ENCODE data around the gene AP5Z1. TPM values are rescaled to one million over a fixed set of nuclear protein-coding genes. Genes with fewer than 3 reads are reported as not detected.

AP5Z1 gene
- total RNA-seq, 3 donors from 2014 or later (not counting 1 experiment from before 2014, with no cell fraction given): 140 to 156 (median 143) TPM

- Mint-ChIP-seq H3K4me1 (no peaks in the 10 kb centered on the region), H3K4me3 (no peak overlapping the region), H3K9me3 (no peaks in the 10 kb centered on the region), H3K36me3 (no peaks in the 10 kb centered on the region), H3K27me3 (ENCODE audit: low read depth in 2 of 2) (no peaks in the 10 kb centered on the region), H3K27ac (no peak overlapping the region)
- ATAC-seq (no peak), DNase-seq (no peak)
- WGBS (ENCODE audit: insufficient coverage): 97% methylated on average over 17 of the region's 17 CpGs
- Histone ChIP-seq H3K4me1 (ENCODE audit: control insufficient read depth, insufficient read depth, low read length) (no peaks in the 10 kb centered on the region), H3K4me3 (ENCODE audit: low read length) (no peak overlapping the region), H3K27ac (ENCODE audit: low read length) (no peak overlapping the region), H3K36me3 (ENCODE audit: control insufficient read depth, insufficient read depth, low read length) (peaks cover 81% of the 10 kb centered on the region), H3K9me3 (ENCODE audit: control insufficient read depth, insufficient read depth, low read length) (no peaks in the 10 kb centered on the region), H3K27me3 (ENCODE audit: control insufficient read depth, insufficient read depth, low read length) (no peaks in the 10 kb centered on the region)
- intact Hi-C loops (cut with micrococcal nuclease): no loop called here
- no peak for TF ChIP-seq CTCF (IDR thresholded peaks at IDR 0.05)
Measured at GRCh38 chr7:4786015-4786414, 10.6 kb downstream of the AP5Z1 start.

GRCh38 chr7:4787541-4787940 is 12.1 kb downstream of the AP5Z1 start:
- Mint-ChIP-seq H3K9me3 (no peaks in the 10 kb centered on the region), H3K4me1 (peaks cover 0 to 8% of the 10 kb centered on the region in 2 donors), H3K27ac (peak overlapping the region in 1 of 2 donors; percentile 78), H3K4me3 (no peak overlapping the region), H3K27me3 (ENCODE audit: low read depth in 2 of 2) (no peaks in the 10 kb centered on the region), H3K36me3 (no peaks in the 10 kb centered on the region)
- H3K27ac ChIP-seq (ENCODE audit: low read length): no peak overlapping the region
- intact Hi-C loops (cut with micrococcal nuclease): no loop called here
- H3K27me3 ChIP-seq (ENCODE audit: control insufficient read depth, insufficient read depth, low read length): no peaks in the 10 kb centered on the region
- H3K4me3 ChIP-seq (ENCODE audit: low read length): no peak overlapping the region
- H3K36me3 ChIP-seq (ENCODE audit: control insufficient read depth, insufficient read depth, low read length): peaks cover 72% of the 10 kb centered on the region
- no peaks in the 10 kb centered on the region for H3K9me3 ChIP-seq (ENCODE audit: control insufficient read depth, insufficient read depth, low read length)
- DNase-seq (no peak), ATAC-seq (no peak)
- TF ChIP-seq CTCF (IDR thresholded peaks at IDR 0.05): no peak
- peaks cover 11% of the 10 kb centered on the region for H3K4me1 ChIP-seq (ENCODE audit: control insufficient read depth, insufficient read depth, low read length)
- WGBS (ENCODE audit: insufficient coverage): 96% methylated on average over 17 of the region's 17 CpGs

GRCh38 chr7:4787947-4788626 is 12.7 kb downstream of the AP5Z1 start:
- H3K36me3 ChIP-seq (ENCODE audit: control insufficient read depth, insufficient read depth, low read length): peaks cover 66% of the 10 kb centered on the region

More at GRCh38 chr7:4787947-4788626, 12.7 kb downstream of the AP5Z1 start:
- Histone ChIP-seq H3K4me3 (ENCODE audit: low read length) (no peak overlapping the region), H3K27me3 (ENCODE audit: control insufficient read depth, insufficient read depth, low read length) (no peaks in the 10 kb centered on the region), H3K4me1 (ENCODE audit: control insufficient read depth, insufficient read depth, low read length) (peaks cover 16% of the 10 kb centered on the region), H3K9me3 (ENCODE audit: control insufficient read depth, insufficient read depth, low read length) (no peaks in the 10 kb centered on the region), H3K27ac (ENCODE audit: low read length) (no peak overlapping the region)
- Mint-ChIP-seq H3K36me3 (no peaks in the 10 kb centered on the region), H3K9me3 (no peaks in the 10 kb centered on the region), H3K27ac (peak overlapping the region in 1 of 2 donors; percentile 78), H3K4me3 (no peak overlapping the region), H3K4me1 (peaks cover 0 to 8% of the 10 kb centered on the region in 2 donors), H3K27me3 (ENCODE audit: low read depth in 2 of 2) (no peaks in the 10 kb centered on the region)
- intact Hi-C loops (cut with micrococcal nuclease): no loop called here
- DNase-seq: no peak
- TF ChIP-seq CTCF (IDR thresholded peaks at IDR 0.05): no peak
- whole genome bisulfite sequencing (ENCODE audit: insufficient coverage): 92% methylated on average over 23 of the region's 23 CpGs
- ATAC-seq: no peak

Data from natural killer cell (primary cell).